Endothelial cell of umbilical vein (primary cell): ENCODE results near the gene FAM171A2. TPM values are rescaled to one million over a fixed set of nuclear protein-coding genes. Genes with fewer than 3 reads are reported as not detected.

Source experiments
- BruUV-seq: library from RNA; stranded (reverse); fragments of 400-500 nt; replicated peaks from 2 replicates; lab custom pipeline; 2021; lab: Mats Ljungman, UMichigan
- CTCF ChIA-PET: fragments of 300-600, 350-600 bp; sonication (Branson Sonifier 250); formaldehyde crosslinking; loops from one replicate; lab custom pipeline; 2021; ENCODE audit warnings: antibody characterized with exemption, inconsistent platforms; lab: Charles Lee
- POLR2A ChIA-PET: fragments of 300-600, 350-600 bp; sonication (Branson Sonifier 250); formaldehyde crosslinking; loops from one replicate; lab custom pipeline; 2021; ENCODE audit warnings: antibody characterized with exemption, inconsistent platforms; lab: Charles Lee
- DNase-seq: peaks from one replicate; pipeline ENCODE4 v3.0.0-alpha.2; 2011; ENCODE audit warnings: low read depth, low spot score
- FAIRE-seq: peaks from 2 replicates; lab custom pipeline; 2011; peaks lifted over from hg19 to GRCh38; lab: Jason Lieb, UNC
- H2AFZ ChIP-seq: 2 replicates; pipeline ENCODE4 v1.6.0; 2012; ENCODE audit warnings: low read depth, low read length, control low read depth, inconsistent platforms
- H3K27ac ChIP-seq: 2 replicates; pipeline ENCODE4 v1.5.1; 2011; ENCODE audit warnings: low read depth, mild to moderate bottlenecking, control low read depth, low read length, moderate library complexity; ENCODE audit not compliant: insufficient read depth
- H3K27me3 ChIP-seq, 2 experiments: 2 replicates each; pipeline versions ENCODE4 v1.6.0 to v1.6.1; 2011; ENCODE audit warnings: low read length in 2 of 2, mixed read lengths in 1 of 2; ENCODE audit not compliant: control insufficient read depth in 2 of 2, insufficient read depth in 2 of 2
- H3K36me3 ChIP-seq, 2 experiments: 2 replicates in 1 of 2; 3 replicates in 1 of 2; pipeline ENCODE4 v1.5.1; 2011; ENCODE audit warnings: low read length in 2 of 2, mild to moderate bottlenecking in 1 of 2, moderate library complexity in 1 of 2; ENCODE audit not compliant: control insufficient read depth in 2 of 2, insufficient read depth in 2 of 2; ENCODE audit errors: extremely low read depth in 1 of 2
- H3K4me1 ChIP-seq: 3 replicates; pipeline ENCODE4 v1.5.1; 2011; ENCODE audit warnings: mild to moderate bottlenecking, low read length; ENCODE audit not compliant: control insufficient read depth, insufficient read depth; ENCODE audit errors: extremely low read depth
- H3K4me2 ChIP-seq: 2 replicates; pipeline ENCODE4 v1.6.1; 2011; ENCODE audit warnings: low read length, control low read depth, mixed read lengths; ENCODE audit not compliant: insufficient read depth
- H3K4me3 ChIP-seq, 3 experiments: fragments of 200-600 bp in 1 of 3; sonication (generic), shearing (Covaris generic) in 1 of 3; replicated peaks in 1 of 3; 2 replicates each; pipeline ENCODE4 v1.5.1; 2011 to 2016; ENCODE audit warnings: control low read depth in 3 of 3, low read length in 3 of 3, mild to moderate bottlenecking in 2 of 3, inconsistent platforms in 1 of 3, low read depth in 1 of 3, moderate library complexity in 1 of 3; ENCODE audit not compliant: insufficient read depth in 1 of 3
- H3K79me2 ChIP-seq: 2 replicates; pipeline ENCODE4 v1.6.0; 2012; ENCODE audit warnings: low read length, inconsistent platforms; ENCODE audit not compliant: control insufficient read depth, insufficient read depth
- H3K9ac ChIP-seq: replicated peaks from 2 replicates; pipeline ENCODE3; 2011; ENCODE audit warnings: low read length, control low read depth; ENCODE audit not compliant: insufficient read depth; ENCODE audit errors: extremely low read depth
- H3K9me1 ChIP-seq: replicated peaks from 3 replicates; pipeline ENCODE4 v1.6.0; 2011; ENCODE audit warnings: mild to moderate bottlenecking, low read length; ENCODE audit not compliant: control insufficient read depth, insufficient read depth; ENCODE audit errors: extremely low read depth
- H3K9me3 ChIP-seq: replicated peaks from 2 replicates; pipeline ENCODE4 v1.5.1; 2012; ENCODE audit warnings: low read length, inconsistent platforms; ENCODE audit not compliant: control insufficient read depth, insufficient read depth
- H4K20me1 ChIP-seq: replicated peaks from 2 replicates; pipeline ENCODE3; 2011; ENCODE audit warnings: mild to moderate bottlenecking, low read length; ENCODE audit not compliant: control insufficient read depth, insufficient read depth; ENCODE audit errors: extremely low read depth
- EZH2 ChIP-seq: IDR thresholded peaks from 2 replicates; pipeline ENCODE4 v1.6.1; 2012; ENCODE audit warnings: borderline replicate concordance, low read depth, mild to moderate bottlenecking, moderate library complexity, low read length, inconsistent platforms; ENCODE audit not compliant: severe bottlenecking
- FOS ChIP-seq: IDR thresholded peaks from 2 replicates; pipeline ENCODE4 v1.6.1; 2011; ENCODE audit warnings: mild to moderate bottlenecking, low read length, moderate library complexity, borderline replicate concordance; ENCODE audit not compliant: insufficient read depth
- GATA2 ChIP-seq: IDR thresholded peaks from 2 replicates; pipeline ENCODE4 v1.7.0; 2011; ENCODE audit warnings: low read depth, mild to moderate bottlenecking, moderate library complexity, mixed read lengths, low read length; ENCODE audit not compliant: insufficient read length, insufficient read depth
- JUN ChIP-seq: IDR thresholded peaks from 2 replicates; pipeline ENCODE4 v1.6.1; 2011; ENCODE audit warnings: borderline replicate concordance, low read depth; ENCODE audit not compliant: insufficient read length, insufficient read depth
- MYC ChIP-seq: IDR thresholded peaks from one replicate; pipeline ENCODE4 v1.6.1; 2011; ENCODE audit warnings: mild to moderate bottlenecking, low read depth, low read length
- POLR2A ChIP-seq: IDR thresholded peaks from 2 replicates; pipeline ENCODE4 v1.6.1; 2012; ENCODE audit warnings: low read depth, mild to moderate bottlenecking, control low read depth, low read length
- POLR2AphosphoS5 ChIP-seq: IDR thresholded peaks from 2 replicates; pipeline ENCODE4 v1.6.1; 2012; ENCODE audit warnings: low read depth, mild to moderate bottlenecking, control low read depth, low read length, moderate library complexity; ENCODE audit not compliant: insufficient read depth
- dilution Hi-C: fragments of 300-500 bp; cut with MboI; formaldehyde crosslinking; loops from one replicate; pipeline ENCODE4 v1.15.0; 2019; ENCODE audit warnings: low sequenced_read_pairs; ENCODE audit not compliant: extremely low pct_ligation_motif_present
- intact Hi-C: fragments of 100-400 bp; cut with micrococcal nuclease; formaldehyde crosslinking; loops from one replicate; pipeline ENCODE4 v1.10.0; 2022
- polyA plus RNA-seq, 4 experiments: library from polyadenylated mRNA; depleted of rRNA in 3 of 4; stranded (reverse) in 3 of 4; unstranded in 1 of 4; fragments of >200 nt; gene quantifications; 2 replicates each; pipeline versions ENCODE4 v1.2.1 to v1.2.3, GENCODE V29; 2011 to 2012; ENCODE audit warnings: missing spikeins in 1 of 4
- total RNA-seq: library from RNA; stranded (reverse); gene quantifications from 2 replicates; pipeline ENCODE4 v1.2.3, GENCODE V29; 2021
- TF ChIP-seq, protein P1 (sequence below), 2 donors: IDR thresholded peaks; 1 replicate in 1 of 2; 2 replicates in 1 of 2; pipeline ENCODE4 v1.5.1; 2011; ENCODE audit warnings: low read length in 2 of 2, mild to moderate bottlenecking in 2 of 2, moderate library complexity in 2 of 2, control low read depth in 1 of 2, inconsistent platforms in 1 of 2, low read depth in 1 of 2; ENCODE audit not compliant: insufficient read depth in 1 of 2; ENCODE audit errors: extremely low read depth in 1 of 2
- TF ChIP-seq, protein P2 (sequence below): IDR thresholded peaks from 2 replicates; pipeline ENCODE4 v1.6.1; 2011; ENCODE audit not compliant: insufficient read depth, insufficient read length

Gene FAM171A2
- total and polyA plus RNA-seq, 2 donors (not counting 3 experiments of a cell fraction or from before 2014, with no cell fraction given), result 11.3 to 13.4 TPM

DNA sequence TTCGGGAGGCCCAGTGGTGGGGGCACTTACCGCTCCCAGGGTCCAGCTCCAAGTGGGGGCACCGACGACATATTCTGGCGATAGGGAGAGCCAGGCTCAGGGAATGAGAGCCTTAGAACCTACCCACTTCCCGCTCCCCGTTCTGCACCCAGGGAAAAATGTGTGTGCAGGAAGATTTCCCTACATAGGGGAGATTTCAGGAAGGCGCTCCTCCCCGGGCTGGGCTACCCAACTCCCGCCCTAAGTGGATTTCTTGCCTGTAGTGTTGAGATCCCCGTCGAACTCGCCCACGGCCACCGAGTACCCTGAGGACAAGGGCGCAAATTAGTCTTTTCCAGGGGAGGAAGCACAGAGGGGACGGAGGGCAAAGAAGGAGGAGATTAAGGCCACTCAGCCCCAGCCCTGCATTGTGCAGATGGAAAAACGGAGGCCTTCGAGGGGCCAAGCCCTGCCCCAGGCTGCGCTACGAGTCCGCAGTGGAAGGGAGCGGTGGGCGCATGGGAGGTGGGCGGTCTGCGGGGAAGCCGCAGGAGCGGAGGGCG, 20.7 kb upstream of the FAM171A2 start:
- no peaks in the 10 kb centered on the region for H3K36me3 ChIP-seq
- BruUV-seq, result no TSS peak
- H3K4me1 ChIP-seq, result peaks cover 8% of the 10 kb centered on the region
- no peak overlapping the region for H3K9ac ChIP-seq
- ChIA-PET POLR2A (no interaction called here), CTCF (interaction anchor here (2.3 to 3.0 kb wide), 2 partner anchors 9 to 139 kb away, joined by 11 to 16 read pairs; no protein-coding TSS in a partner anchor)
- peak overlapping the region; percentile 91 for H2AFZ ChIP-seq
- no peak for DNase-seq
- H4K20me1 ChIP-seq, result no peaks in the 10 kb centered on the region
- intact Hi-C loops (no loop called here), dilution Hi-C loops (no loop called here)
- peaks cover 13% of the 10 kb centered on the region in 2 experiments for H3K27me3 ChIP-seq
- no peaks in the 10 kb centered on the region for H3K9me3 ChIP-seq
- no peaks in the 10 kb centered on the region for H3K9me1 ChIP-seq
- no peak overlapping the region for H3K4me3 ChIP-seq
- no peak overlapping the region for H3K4me2 ChIP-seq
- H3K27ac ChIP-seq, result no peak overlapping the region
- no peaks in the 10 kb centered on the region for H3K79me2 ChIP-seq
- TF ChIP-seq, protein P1, sequence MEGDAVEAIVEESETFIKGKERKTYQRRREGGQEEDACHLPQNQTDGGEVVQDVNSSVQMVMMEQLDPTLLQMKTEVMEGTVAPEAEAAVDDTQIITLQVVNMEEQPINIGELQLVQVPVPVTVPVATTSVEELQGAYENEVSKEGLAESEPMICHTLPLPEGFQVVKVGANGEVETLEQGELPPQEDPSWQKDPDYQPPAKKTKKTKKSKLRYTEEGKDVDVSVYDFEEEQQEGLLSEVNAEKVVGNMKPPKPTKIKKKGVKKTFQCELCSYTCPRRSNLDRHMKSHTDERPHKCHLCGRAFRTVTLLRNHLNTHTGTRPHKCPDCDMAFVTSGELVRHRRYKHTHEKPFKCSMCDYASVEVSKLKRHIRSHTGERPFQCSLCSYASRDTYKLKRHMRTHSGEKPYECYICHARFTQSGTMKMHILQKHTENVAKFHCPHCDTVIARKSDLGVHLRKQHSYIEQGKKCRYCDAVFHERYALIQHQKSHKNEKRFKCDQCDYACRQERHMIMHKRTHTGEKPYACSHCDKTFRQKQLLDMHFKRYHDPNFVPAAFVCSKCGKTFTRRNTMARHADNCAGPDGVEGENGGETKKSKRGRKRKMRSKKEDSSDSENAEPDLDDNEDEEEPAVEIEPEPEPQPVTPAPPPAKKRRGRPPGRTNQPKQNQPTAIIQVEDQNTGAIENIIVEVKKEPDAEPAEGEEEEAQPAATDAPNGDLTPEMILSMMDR (IDR thresholded peaks at IDR 0.05; ENCODE audit: extremely low read depth in 1 of 2, insufficient read depth in 1 of 2, low read depth in 1 of 2, low read length in 2 of 2), result no peak
- TF ChIP-seq POLR2A (no peak), FOS (no peak), GATA2 (no peak), MYC (no peak), POLR2AphosphoS5 (no peak), JUN (no peak), EZH2 (no peak)
- TF ChIP-seq, protein P2, sequence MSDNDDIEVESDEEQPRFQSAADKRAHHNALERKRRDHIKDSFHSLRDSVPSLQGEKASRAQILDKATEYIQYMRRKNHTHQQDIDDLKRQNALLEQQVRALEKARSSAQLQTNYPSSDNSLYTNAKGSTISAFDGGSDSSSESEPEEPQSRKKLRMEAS, result no peak
- FAIRE-seq, result no peak
